ENCODE data around the gene WNT11. TPM values are rescaled to one million over a fixed set of nuclear protein-coding genes. Genes with fewer than 3 reads are reported as not detected.

Gene WNT11
- total RNA-seq, 1 donor from 2014 or later = 22.8 TPM

GRCh38 chr11:76197941-76198640 is 8.2 kb downstream of the WNT11 start:
- no peak overlapping the region for H3K27ac Mint-ChIP-seq
- DNase-seq (ENCODE audit: low spot score in 2 of 2, unreplicated experiment in 2 of 2) = no peak
- H3K9me3 Mint-ChIP-seq = no peaks in the 10 kb centered on the region
- peaks cover 2% of the 10 kb centered on the region for H3K36me3 Mint-ChIP-seq
- H3K4me3 Mint-ChIP-seq = no peak overlapping the region
- no peak for TF ChIP-seq CTCF (IDR thresholded peaks at IDR 0.05; ENCODE audit: unreplicated experiment)
- H3K4me1 Mint-ChIP-seq = peaks cover 11% of the 10 kb centered on the region
- H3K27me3 Mint-ChIP-seq (ENCODE audit: low read depth) = peaks cover 2% of the 10 kb centered on the region

- Mint-ChIP-seq H3K4me3 (no peak overlapping the region), H3K27ac (no peak overlapping the region), H3K36me3 (peaks cover 2% of the 10 kb centered on the region), H3K4me1 (peaks cover 11% of the 10 kb centered on the region), H3K27me3 (ENCODE audit: low read depth) (peaks cover 2% of the 10 kb centered on the region), H3K9me3 (no peaks in the 10 kb centered on the region)
- no peak for TF ChIP-seq CTCF (IDR thresholded peaks at IDR 0.05; ENCODE audit: unreplicated experiment)
- no peak for DNase-seq (ENCODE audit: low spot score in 2 of 2, unreplicated experiment in 2 of 2)
These were observed 9.0 kb downstream of the WNT11 start for GRCh38 chr11:76197332-76197731.

GRCh38 chr11:76196849-76197248 is 9.5 kb downstream of the WNT11 start:
- H3K4me1 Mint-ChIP-seq = peaks cover 11% of the 10 kb centered on the region
- H3K27me3 Mint-ChIP-seq (ENCODE audit: low read depth) = no peaks in the 10 kb centered on the region
- no peak overlapping the region for H3K27ac Mint-ChIP-seq
- no peak for DNase-seq (ENCODE audit: low spot score in 2 of 2, unreplicated experiment in 2 of 2)
- H3K9me3 Mint-ChIP-seq = no peaks in the 10 kb centered on the region
- H3K36me3 Mint-ChIP-seq = peaks cover 2% of the 10 kb centered on the region
- no peak overlapping the region for H3K4me3 Mint-ChIP-seq
- no peak for TF ChIP-seq CTCF (IDR thresholded peaks at IDR 0.05; ENCODE audit: unreplicated experiment)

- H3K4me3 Mint-ChIP-seq = no peak overlapping the region
- DNase-seq (ENCODE audit: low spot score in 2 of 2, unreplicated experiment in 2 of 2) = no peak
- H3K36me3 Mint-ChIP-seq = no peaks in the 10 kb centered on the region
- peaks cover 15% of the 10 kb centered on the region for H3K4me1 Mint-ChIP-seq
- no peaks in the 10 kb centered on the region for H3K27me3 Mint-ChIP-seq (ENCODE audit: low read depth)
- H3K9me3 Mint-ChIP-seq = no peaks in the 10 kb centered on the region
- TF ChIP-seq CTCF (IDR thresholded peaks at IDR 0.05; ENCODE audit: unreplicated experiment) = no peak
- no peak overlapping the region for H3K27ac Mint-ChIP-seq
These were observed 11.2 kb downstream of the WNT11 start for GRCh38 chr11:76194872-76195668.

- DNase-seq (ENCODE audit: low spot score in 2 of 2, unreplicated experiment in 2 of 2) = no peak
- H3K9me3 Mint-ChIP-seq = no peaks in the 10 kb centered on the region
- no peak overlapping the region for H3K4me3 Mint-ChIP-seq
- H3K4me1 Mint-ChIP-seq = peaks cover 18% of the 10 kb centered on the region
- H3K36me3 Mint-ChIP-seq = no peaks in the 10 kb centered on the region
- H3K27ac Mint-ChIP-seq = no peak overlapping the region
- no peaks in the 10 kb centered on the region for H3K27me3 Mint-ChIP-seq (ENCODE audit: low read depth)
- no peak for TF ChIP-seq CTCF (IDR thresholded peaks at IDR 0.05; ENCODE audit: unreplicated experiment)
These were observed 13.1 kb downstream of the WNT11 start for GRCh38 chr11:76193219-76193618.

Data from mesothelial cell of epicardium (in vitro differentiated cells).